Peyer's patch (tissue), 4 donors: ENCODE data around the gene SKAP2. TPM values are rescaled to one million over a fixed set of nuclear protein-coding genes. Genes with fewer than 3 reads are reported as not detected.

Source experiments
- DNase-seq, 3 donors: peaks; one replicate each; pipeline ENCODE4 v3.0.0-alpha.2; 2017 to 2019
- H3K27ac ChIP-seq, 4 donors: fragments of 200-600 bp; sonication (generic); one replicate each; pipeline ENCODE4 v1.5.1; 2016 to 2019
- H3K27me3 ChIP-seq, 2 donors: fragments of 200-600 bp; sonication (generic); one replicate each; pipeline ENCODE4 v1.5.1; 2019
- H3K36me3 ChIP-seq, 3 donors: fragments of 200-600 bp; sonication (generic); one replicate each; pipeline ENCODE4 v1.5.1; 2016 to 2019
- H3K4me1 ChIP-seq, 4 donors: fragments of 200-600 bp; sonication (generic); one replicate each; pipeline ENCODE4 v1.5.1; 2016 to 2019
- H3K4me3 ChIP-seq, 4 donors: fragments of 200-600 bp; sonication (generic); 1 replicate in 3 of 4; 2 replicates in 1 of 4; pipeline ENCODE4 v1.5.1; 2016 to 2019; ENCODE audit warnings: mild to moderate bottlenecking in 1 of 4
- H3K9me3 ChIP-seq, 4 donors: fragments of 200-600 bp; sonication (generic); one replicate each; pipeline ENCODE4 v1.5.1; 2016 to 2019; ENCODE audit warnings: mild to moderate bottlenecking in 1 of 4
- CTCF ChIP-seq, 6 experiments: fragments of 450-650 bp in 4 of 6; fragments of 200-600 bp in 2 of 6; sonication (generic) in 1 of 6; IDR thresholded peaks; one replicate each; pipeline ENCODE4 v1.5.1; 2017 to 2019; ENCODE audit warnings: antibody characterized with exemption in 6 of 6, mild to moderate bottlenecking in 3 of 6, moderate library complexity in 1 of 6
- POLR2A ChIP-seq, 2 donors: fragments of 450-650 bp; IDR thresholded peaks; one replicate each; pipeline ENCODE4 v1.5.1; 2017; ENCODE audit warnings: antibody characterized with exemption in 2 of 2, mild to moderate bottlenecking in 2 of 2, moderate library complexity in 2 of 2
- total RNA-seq, 4 donors: library from RNA; depleted of rRNA; stranded (reverse); fragments of >200 nt; gene quantifications; one replicate each; pipeline ENCODE4 v1.1.0, GENCODE V29; 2016

SKAP2 gene
- total RNA-seq, 4 donors from 2014 or later, result 32.2 to 101 (median 37.9) TPM

- no peak overlapping the region for H3K4me3 ChIP-seq
- no peak overlapping the region for H3K27ac ChIP-seq
- no peaks in the 10 kb centered on the region for H3K27me3 ChIP-seq
- H3K36me3 ChIP-seq, result peaks cover 0 to 2% (median 0%) of the 10 kb centered on the region in 3 donors
- no peaks in the 10 kb centered on the region for H3K4me1 ChIP-seq
- no peak for TF ChIP-seq POLR2A (IDR thresholded peaks at IDR 0.05)
- no peak for TF ChIP-seq CTCF (IDR thresholded peaks at IDR 0.05)
- DNase-seq, result no peak
- H3K9me3 ChIP-seq, result no peaks in the 10 kb centered on the region
Observed at GRCh38 chr7:26714438-26714837, 150.0 kb downstream of the SKAP2 start.

GRCh38 chr7:26714006-26714405 is 150.4 kb downstream of the SKAP2 start:
- TF ChIP-seq CTCF (IDR thresholded peaks at IDR 0.05) (no peak), POLR2A (IDR thresholded peaks at IDR 0.05) (no peak)
- no peaks in the 10 kb centered on the region for H3K27me3 ChIP-seq
- no peaks in the 10 kb centered on the region for H3K9me3 ChIP-seq
- no peaks in the 10 kb centered on the region for H3K4me1 ChIP-seq
- DNase-seq, result no peak
- peaks cover 0 to 2% (median 0%) of the 10 kb centered on the region in 3 donors for H3K36me3 ChIP-seq
- no peak overlapping the region for H3K4me3 ChIP-seq
- H3K27ac ChIP-seq, result no peak overlapping the region

GRCh38 chr7:26709210-26709990 is 155.0 kb downstream of the SKAP2 start:
- TF ChIP-seq CTCF (IDR thresholded peaks at IDR 0.05) (no peak), POLR2A (IDR thresholded peaks at IDR 0.05) (no peak)
- Histone ChIP-seq H3K9me3 (no peaks in the 10 kb centered on the region), H3K4me1 (no peaks in the 10 kb centered on the region), H3K27ac (no peak overlapping the region), H3K36me3 (peaks cover 0 to 2% (median 0%) of the 10 kb centered on the region in 3 donors), H3K4me3 (no peak overlapping the region), H3K27me3 (no peaks in the 10 kb centered on the region)
- no peak for DNase-seq

GRCh38 chr7:26705567-26705966 is 158.8 kb downstream of the SKAP2 start:
- Histone ChIP-seq H3K4me1 (no peaks in the 10 kb centered on the region), H3K4me3 (no peak overlapping the region), H3K9me3 (no peaks in the 10 kb centered on the region), H3K27me3 (no peaks in the 10 kb centered on the region), H3K27ac (no peak overlapping the region), H3K36me3 (peaks cover 0 to 2% (median 0%) of the 10 kb centered on the region in 3 donors)
- DNase-seq, result no peak
- TF ChIP-seq CTCF (IDR thresholded peaks at IDR 0.05), result no peak

DNA sequence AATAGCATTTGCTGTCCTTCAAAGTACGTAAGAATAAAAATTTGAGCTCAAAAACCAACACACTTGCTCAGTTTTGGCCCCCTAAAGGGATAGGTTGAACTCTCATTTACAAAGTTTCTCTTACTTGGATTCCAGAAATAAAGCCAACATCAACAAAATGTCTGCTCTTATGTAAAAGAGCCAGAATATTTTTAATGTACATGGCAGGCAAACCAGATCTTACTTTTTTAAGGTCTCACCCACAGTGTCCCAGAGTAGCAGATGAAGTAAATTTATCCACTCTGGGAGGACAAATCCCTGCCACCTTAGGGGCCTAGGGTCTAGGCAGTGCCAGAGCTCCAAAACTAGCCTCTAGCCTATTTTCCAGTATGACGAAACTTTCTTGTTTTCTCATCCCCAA is 159.6 kb downstream of the SKAP2 start:
- TF ChIP-seq POLR2A (IDR thresholded peaks at IDR 0.05) (no peak), CTCF (IDR thresholded peaks at IDR 0.05) (no peak)
- Histone ChIP-seq H3K27ac (no peak overlapping the region), H3K4me1 (no peaks in the 10 kb centered on the region), H3K4me3 (no peak overlapping the region), H3K27me3 (no peaks in the 10 kb centered on the region), H3K9me3 (no peaks in the 10 kb centered on the region), H3K36me3 (peaks cover 0 to 2% (median 0%) of the 10 kb centered on the region in 3 donors)
- no peak for DNase-seq
